AML-193 (cell line): ENCODE data around the gene ADAMTS12.

Source experiments
- DNase-seq, 2 experiments: peaks; one replicate each; lab custom pipeline; 2025; lab: John Stamatoyannopoulos, UW

Gene ADAMTS12

DNA sequence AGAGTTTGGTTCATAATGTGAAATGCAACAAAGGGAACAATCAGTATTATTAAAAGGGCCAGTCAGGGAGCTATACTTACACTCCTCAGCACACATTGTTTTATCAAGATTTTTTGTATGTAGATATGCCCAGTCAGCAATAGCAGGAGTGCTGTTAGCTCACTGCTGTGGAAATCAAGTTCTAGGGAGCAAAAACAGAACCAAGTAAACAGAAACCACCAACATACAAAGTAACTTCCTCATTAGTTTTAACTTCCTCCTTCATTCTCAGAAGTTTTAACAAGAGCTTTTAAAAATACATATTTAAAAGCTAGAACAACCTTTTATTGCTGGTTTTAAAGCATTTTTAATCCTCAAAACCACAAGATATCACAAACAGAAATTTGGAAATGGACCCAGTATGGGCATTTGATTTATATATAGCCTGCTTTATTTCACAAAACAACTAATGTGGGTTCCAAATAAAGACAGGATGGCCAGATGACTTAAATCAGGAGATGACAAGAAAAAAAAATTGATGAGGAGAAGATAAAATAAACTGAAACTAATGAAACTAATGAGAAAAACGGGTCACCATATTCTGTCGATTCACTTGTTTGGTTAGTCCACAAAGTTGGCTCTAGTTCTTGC lies 178.5 kb downstream of the ADAMTS12 start:
- peak; percentile 41 for DNase-seq

- DNase-seq = no peak
These were observed 179.1 kb downstream of the ADAMTS12 start for GRCh38 chr5:33712664-33713063.

- DNase-seq = no peak
These were observed 180.6 kb downstream of the ADAMTS12 start for GRCh38 chr5:33711094-33711679.

DNA sequence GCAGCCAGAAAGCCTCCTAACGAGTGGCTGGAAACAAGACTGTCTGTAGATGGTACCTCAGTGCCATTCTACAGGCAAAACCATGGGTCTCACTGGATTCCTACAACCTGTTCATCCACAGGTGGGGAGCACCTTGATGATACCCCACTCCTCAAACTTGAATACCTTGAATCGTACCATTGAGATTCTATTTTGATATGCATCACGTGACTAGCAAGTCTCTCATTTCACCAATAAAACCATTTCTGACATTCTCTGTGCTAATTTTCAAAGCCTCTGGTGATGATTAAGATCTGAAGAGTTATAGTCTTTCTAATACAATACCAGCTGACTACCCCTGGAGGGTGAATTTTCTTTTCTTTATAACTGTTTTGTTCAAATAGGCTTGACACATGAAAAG lies 188.9 kb downstream of the ADAMTS12 start:
- DNase-seq = no peak

GRCh38 chr5:33701951-33702350 lies 189.8 kb downstream of the ADAMTS12 start:
- no peak for DNase-seq

GRCh38 chr5:33701251-33701650 lies 190.5 kb downstream of the ADAMTS12 start:
- no peak for DNase-seq

DNA sequence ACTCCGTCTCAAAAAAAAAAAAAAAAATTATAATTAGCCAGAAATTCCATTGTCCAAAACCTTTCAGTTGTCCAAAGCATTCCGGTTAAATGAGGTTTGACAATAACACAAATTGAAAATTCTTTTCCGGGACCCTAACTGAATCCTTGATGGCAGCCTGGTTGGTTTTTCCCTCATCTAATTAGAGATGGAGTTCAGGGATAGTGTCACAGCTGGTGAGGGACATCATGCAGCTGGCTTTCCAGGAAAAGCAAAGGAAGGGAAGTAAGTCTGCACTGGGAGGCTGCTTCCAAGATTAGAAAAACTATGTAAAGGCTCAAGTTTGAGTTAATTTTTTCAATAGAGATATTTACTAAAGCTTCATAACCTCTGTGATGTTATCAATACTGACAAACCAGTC lies 195.4 kb downstream of the ADAMTS12 start:
- no peak for DNase-seq

DNA sequence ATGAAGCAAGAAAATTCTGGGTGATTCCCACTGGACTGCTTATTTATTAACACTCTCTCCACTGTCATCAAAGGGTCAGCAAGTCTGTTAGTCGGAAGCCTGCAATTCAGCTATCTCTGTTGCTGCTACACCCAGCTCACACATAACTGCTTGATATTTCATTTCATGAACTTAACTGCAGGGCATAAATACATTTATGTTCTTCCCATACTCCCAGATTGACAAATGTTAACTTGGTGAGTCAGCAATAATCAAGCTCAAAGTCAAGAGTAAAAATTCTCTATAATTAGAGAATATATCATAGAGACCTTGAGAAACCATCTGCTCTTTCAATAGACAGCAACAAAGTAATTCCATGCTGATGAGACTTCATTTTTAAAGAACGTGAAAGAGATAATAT lies 198.8 kb downstream of the ADAMTS12 start:
- no peak for DNase-seq

GRCh38 chr5:33691856-33692255 lies 199.9 kb downstream of the ADAMTS12 start:
- no peak for DNase-seq

DNA sequence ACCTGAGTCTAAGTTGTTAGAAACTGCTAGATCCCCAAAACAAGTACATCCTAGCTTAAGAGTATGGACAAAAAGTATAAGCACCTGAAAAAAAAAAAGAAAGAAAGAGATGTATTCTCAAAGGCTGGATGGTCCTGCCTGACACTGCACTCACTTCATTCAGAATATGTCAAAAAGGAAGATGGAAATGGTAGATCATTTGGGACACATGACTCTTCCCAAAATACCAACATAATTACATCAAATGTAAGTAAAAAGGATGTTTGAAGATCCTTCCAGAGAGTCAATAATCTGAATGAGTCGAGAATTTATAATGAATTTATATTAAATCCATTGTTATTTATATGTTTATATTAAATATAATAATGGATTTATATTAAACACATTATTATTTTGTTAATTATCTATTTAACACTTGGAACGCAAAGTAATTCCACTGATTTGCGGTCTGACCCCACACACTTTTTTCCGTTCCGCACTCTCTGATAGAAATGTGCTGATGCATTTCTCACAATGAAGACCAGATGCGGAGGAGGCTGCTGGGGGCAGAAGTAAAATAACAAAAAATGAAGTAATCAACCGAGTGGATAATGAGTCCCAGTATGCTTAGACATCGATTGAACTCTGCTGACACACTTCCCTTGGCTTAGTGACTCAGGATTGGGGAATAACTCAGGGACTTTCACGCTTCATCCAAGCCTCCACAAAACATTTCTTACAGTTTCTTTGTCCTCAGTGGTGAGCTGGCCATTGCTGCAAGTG lies 201.2 kb downstream of the ADAMTS12 start:
- no peak for DNase-seq

GRCh38 chr5:33688526-33688925 lies 203.3 kb downstream of the ADAMTS12 start:
- no peak for DNase-seq

DNA sequence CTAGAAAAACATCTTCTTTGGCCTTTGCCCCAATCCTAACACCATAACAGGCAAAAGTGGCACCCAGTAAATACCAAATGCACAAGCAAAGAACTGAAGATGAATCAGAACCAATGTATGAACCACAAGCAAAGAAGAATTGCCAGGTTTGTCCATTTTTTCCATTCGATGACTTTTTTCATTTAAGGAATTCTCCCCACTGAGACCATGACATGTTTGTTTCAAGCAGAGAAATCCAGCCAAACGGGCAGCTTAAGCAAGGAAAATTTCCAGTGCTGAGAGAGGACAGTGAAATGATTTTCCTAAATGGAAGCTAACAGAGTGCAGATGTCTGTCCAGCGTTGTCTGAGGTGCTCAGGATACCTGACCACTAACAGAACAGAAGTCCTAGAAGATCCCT lies 203.7 kb downstream of the ADAMTS12 start:
- no peak for DNase-seq

DNA sequence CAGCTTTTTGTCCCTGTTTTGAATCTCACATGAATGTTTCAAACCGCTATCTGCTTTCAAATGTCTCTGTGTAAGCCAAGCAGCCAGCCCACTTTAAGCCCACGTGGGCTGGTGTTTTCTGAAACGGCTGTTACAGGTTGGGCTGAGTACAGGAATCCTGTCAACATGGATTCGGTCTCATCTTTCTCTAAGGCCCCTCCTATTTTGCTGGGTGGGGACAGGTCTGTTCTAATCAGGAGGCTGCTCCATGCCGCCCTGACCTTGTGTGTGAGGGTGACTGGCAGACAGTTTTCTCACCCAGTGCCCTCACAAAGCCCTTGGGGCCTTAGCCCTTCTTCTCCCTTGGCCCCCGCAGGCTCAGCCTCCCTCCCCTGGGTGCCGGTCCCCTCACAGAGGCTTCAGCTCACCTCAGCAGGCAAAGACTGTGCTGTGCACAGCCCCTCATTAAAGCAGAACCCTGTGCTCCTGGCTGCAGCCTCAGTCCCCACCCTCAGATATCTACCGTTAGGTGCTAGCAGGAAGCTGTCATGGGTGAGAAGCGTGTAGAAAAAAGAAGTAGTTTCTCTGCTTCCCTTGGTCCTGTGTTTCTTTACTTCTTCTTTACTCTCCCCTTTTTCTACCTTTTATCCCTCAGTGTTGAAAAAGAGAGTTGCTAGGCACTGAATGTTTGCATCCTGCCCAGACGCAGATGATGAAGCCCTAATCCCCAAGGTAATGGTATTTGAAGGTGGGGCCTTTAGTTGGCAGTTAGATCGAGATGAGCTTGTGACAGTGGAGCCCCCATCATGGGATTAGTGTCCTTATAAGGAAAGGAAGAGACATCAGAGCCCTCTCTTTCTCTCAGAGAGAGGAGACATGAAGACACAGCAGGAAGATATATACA lies 205.7 kb downstream of the ADAMTS12 start:
- DNase-seq = no peak

GRCh38 chr5:33684496-33685159 lies 207.2 kb downstream of the ADAMTS12 start:
- no peak for DNase-seq

GRCh38 chr5:33679791-33680190 lies 212.0 kb downstream of the ADAMTS12 start:
- no peak for DNase-seq

DNA sequence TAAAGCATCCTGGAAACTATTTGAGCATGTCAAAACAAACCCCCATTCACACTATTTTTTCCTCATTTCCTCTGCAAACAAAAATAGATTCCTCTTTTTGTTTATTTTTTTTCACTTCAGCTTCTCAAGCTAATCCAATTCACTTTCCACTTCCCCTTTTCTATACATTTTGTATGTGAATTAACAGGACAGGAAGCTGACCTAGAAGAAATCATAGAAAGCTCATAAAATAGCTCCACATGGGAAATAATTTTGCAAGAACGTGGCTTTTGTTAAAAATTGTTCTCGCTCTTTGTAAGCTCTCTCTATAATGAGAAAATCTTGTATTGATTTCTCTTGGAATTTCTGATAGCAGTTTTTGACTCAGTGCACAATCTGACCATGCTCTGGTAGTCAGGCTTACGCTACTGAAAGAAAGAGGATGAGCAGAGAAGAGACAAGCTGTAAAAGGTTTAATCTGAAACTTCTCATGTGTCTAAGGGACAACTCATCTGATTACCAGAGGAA lies 215.8 kb downstream of the ADAMTS12 start:
- no peak for DNase-seq

DNA sequence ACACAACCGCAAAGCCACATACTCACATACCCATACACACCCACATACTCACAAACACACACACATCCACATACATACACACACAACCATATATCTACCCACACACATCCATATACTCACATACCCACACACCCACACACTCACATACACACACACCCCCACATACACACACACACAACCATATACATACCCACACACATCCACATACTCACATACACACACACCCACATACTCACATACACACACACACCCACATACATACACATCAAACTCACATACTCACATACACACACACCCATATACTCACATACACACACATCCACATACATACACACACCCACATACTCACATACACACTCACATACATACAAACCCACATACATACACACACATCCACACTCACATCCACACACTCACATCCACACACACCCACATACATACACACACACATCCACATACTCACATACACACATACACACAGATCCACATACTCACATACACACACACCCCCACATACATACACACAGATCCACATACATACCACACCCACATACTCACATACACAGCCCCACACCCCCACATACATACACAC lies 220.0 kb downstream of the ADAMTS12 start:
- DNase-seq = no peak

GRCh38 chr5:33662722-33663427 lies 228.9 kb downstream of the ADAMTS12 start:
- no peak for DNase-seq

- no peak for DNase-seq
These were observed 232.1 kb downstream of the ADAMTS12 start for GRCh38 chr5:33659526-33660169.

DNA sequence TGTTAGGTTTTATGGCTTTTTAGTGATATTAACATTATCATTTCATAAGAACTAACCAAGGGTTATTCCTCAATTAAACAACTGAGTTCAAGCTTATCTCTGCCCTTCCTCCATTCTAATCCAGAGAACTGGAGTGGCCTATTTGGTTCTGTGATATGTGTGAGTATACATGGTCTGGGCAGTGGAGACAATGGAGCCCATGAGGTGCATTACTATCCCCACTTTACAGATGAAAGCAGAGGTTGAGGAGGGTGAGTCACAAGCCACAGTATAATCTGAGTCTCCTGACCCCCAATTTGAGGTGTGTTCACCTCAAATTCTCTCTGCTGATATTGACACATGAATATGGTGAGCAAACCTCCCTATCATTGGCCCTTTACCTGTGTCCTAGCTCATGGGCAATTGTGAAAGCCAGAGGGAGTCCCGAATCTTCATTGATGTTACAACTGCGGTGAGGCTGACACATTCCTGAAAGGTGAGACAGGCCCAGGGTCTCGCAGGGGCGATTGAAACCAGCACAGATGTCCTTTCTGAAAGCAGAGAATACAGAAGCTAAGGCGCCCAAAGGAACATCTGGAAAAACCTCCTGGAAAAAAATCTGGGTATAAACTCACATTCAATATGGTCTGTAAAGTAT lies 233.9 kb downstream of the ADAMTS12 start:
- no peak for DNase-seq
